GM12873 (cell line): ENCODE data around the gene OR52N2.

ENCODE experiments used
- CTCF ChIP-seq: IDR thresholded peaks from 2 replicates; pipeline ENCODE4 v1.5.1; 2012; ENCODE audit warnings: low read depth, mild to moderate bottlenecking, moderate library complexity, low read length, control low read depth; ENCODE audit not compliant: insufficient read depth; ENCODE audit errors: missing control alignments

The OR52N2 gene

GRCh38 chr11:5841797-5842196 lies 33.1 kb downstream of the OR52N2 start, which contains the start of gene OR52E6:
OR52E6 (minus strand) TSS chr11:5841897; CDS start chr11:5841897, 0 bp downstream.
- TF ChIP-seq CTCF: no peak

- no peak for TF ChIP-seq CTCF
These were observed 38.0 kb downstream of the OR52N2 start for GRCh38 chr11:5846701-5847100.

GRCh38 chr11:5847711-5848110 lies 39.0 kb downstream of the OR52N2 start:
- no peak for TF ChIP-seq CTCF

GRCh38 chr11:5851002-5851401 lies 42.3 kb downstream of the OR52N2 start:
- TF ChIP-seq CTCF: no peak

- no peak for TF ChIP-seq CTCF
These were observed 48.9 kb downstream of the OR52N2 start, which contains the start of gene OR52E8 for GRCh38 chr11:5857590-5857989. OR52E8 (minus strand) TSS chr11:5857690; CDS start chr11:5857690, 0 bp downstream.

GRCh38 chr11:5865826-5866225 lies 57.1 kb downstream of the OR52N2 start:
- TF ChIP-seq CTCF: no peak
